SK-N-SH (cell line): ENCODE results near the gene RECK. TPM values are rescaled to one million over a fixed set of nuclear protein-coding genes. Genes with fewer than 3 reads are reported as not detected.

Source experiments
- CTCF ChIA-PET: fragments of 300-600, 350-600 bp; formaldehyde crosslinking; extraction: SDS; loops from one replicate; lab custom pipeline; 2021; lab: Yijun Ruan, JAX
- POLR2A ChIA-PET: fragments of 350-600 bp; sonication (Branson Sonifier 250); formaldehyde crosslinking; extraction: SDS; loops from one replicate; lab custom pipeline; 2020; ENCODE audit warnings: antibody characterized with exemption, inconsistent platforms; lab: Yijun Ruan, JAX
- DNase-seq: peaks from one replicate; pipeline ENCODE4 v3.0.0; 2012
- H2AFZ ChIP-seq: fragments of 200-600 bp; sonication (generic); 2 replicates; pipeline ENCODE4 v1.8.1; 2016; ENCODE audit warnings: antibody characterized with exemption, mild to moderate bottlenecking, low read depth
- H3F3A ChIP-seq: fragments of 200-600 bp; sonication (generic); replicated peaks from 2 replicates; pipeline ENCODE3; 2016; ENCODE audit warnings: antibody characterized with exemption, mild to moderate bottlenecking; ENCODE audit not compliant: insufficient read depth
- H3K27ac ChIP-seq, 2 experiments: fragments of 200-500 bp in 1 of 2; fragments of 200-600 bp in 1 of 2; sonication (Bioruptor generic) in 1 of 2; sonication (generic), shearing (Covaris generic) in 1 of 2; 2 replicates each; pipeline versions ENCODE4 v1.5.1 to v1.6.1; 2014 to 2016; ENCODE audit warnings: low read depth in 2 of 2, inconsistent platforms in 1 of 2, low read length in 1 of 2, mild to moderate bottlenecking in 1 of 2, mixed read lengths in 1 of 2
- H3K27me3 ChIP-seq: fragments of 200-600 bp; sonication (generic), shearing (Covaris generic); 2 replicates; pipeline ENCODE4 v1.6.1; 2016; ENCODE audit warnings: mixed run types; ENCODE audit not compliant: insufficient read depth
- H3K36me3 ChIP-seq, 2 experiments: fragments of 200-500 bp in 1 of 2; fragments of 200-600 bp in 1 of 2; sonication (Bioruptor generic) in 1 of 2; sonication (generic) in 1 of 2; replicated peaks in 1 of 2; 2 replicates each; pipeline versions ENCODE3 to v1.5.1; 2014 to 2016; ENCODE audit warnings: low read length in 1 of 2, mild to moderate bottlenecking in 1 of 2; ENCODE audit not compliant: insufficient read depth in 2 of 2, control insufficient read depth in 1 of 2
- H3K4me1 ChIP-seq, 2 experiments: fragments of 200-500 bp in 1 of 2; fragments of 200-600 bp in 1 of 2; sonication (Bioruptor generic) in 1 of 2; sonication (generic), shearing (Covaris generic) in 1 of 2; 2 replicates each; pipeline versions ENCODE4 v1.5.1 to v1.6.1; 2014 to 2016; ENCODE audit warnings: low read depth in 1 of 2, low read length in 1 of 2, mixed run types in 1 of 2; ENCODE audit not compliant: insufficient read depth in 2 of 2, control insufficient read depth in 1 of 2
- H3K4me2 ChIP-seq: fragments of 200-600 bp; sonication (generic), shearing (Covaris generic); 2 replicates; pipeline ENCODE4 v1.6.1; 2017; ENCODE audit warnings: mixed run types
- H3K4me3 ChIP-seq, 2 experiments: fragments of 200-500 bp in 1 of 2; fragments of 200-600 bp in 1 of 2; sonication (Bioruptor generic) in 1 of 2; sonication (generic), shearing (Covaris generic) in 1 of 2; 2 replicates each; pipeline versions ENCODE4 v1.5.1 to v1.8.1; 2014 to 2016; ENCODE audit warnings: low read depth in 2 of 2, inconsistent platforms in 1 of 2, low read length in 1 of 2, mild to moderate bottlenecking in 1 of 2, mixed read lengths in 1 of 2, moderate library complexity in 1 of 2
- H3K79me2 ChIP-seq: fragments of 200-600 bp; sonication (generic); 2 replicates; pipeline ENCODE4 v1.8.1; 2017; ENCODE audit warnings: mild to moderate bottlenecking; ENCODE audit not compliant: insufficient read depth
- H3K9ac ChIP-seq: fragments of 200-600 bp; sonication (generic); 2 replicates; pipeline ENCODE4 v1.6.1; 2017; ENCODE audit warnings: mixed run types
- H3K9me2 ChIP-seq: fragments of 200-600 bp; sonication (generic); 2 replicates; pipeline ENCODE4 v1.6.1; 2017; ENCODE audit warnings: mixed run types
- H3K9me3 ChIP-seq: fragments of 200-600 bp; sonication (generic); 2 replicates; pipeline ENCODE4 v1.6.1; 2017; ENCODE audit warnings: mixed run types, mild to moderate bottlenecking, moderate library complexity
- H4K20me1 ChIP-seq: fragments of 200-600 bp; sonication (generic); 2 replicates; pipeline ENCODE4 v1.6.1; 2017; ENCODE audit warnings: mild to moderate bottlenecking, mixed run types; ENCODE audit not compliant: insufficient read depth
- ELF1 ChIP-seq: IDR thresholded peaks from 2 replicates; pipeline ENCODE4 v1.4.0; 2012
- EP300 ChIP-seq, 2 experiments: IDR thresholded peaks; 2 replicates each; pipeline versions ENCODE4 v1.4.0 to v1.6.1; 2012; ENCODE audit warnings: borderline replicate concordance in 1 of 2, low read depth in 1 of 2, low read length in 1 of 2
- EZH2phosphoT487 ChIP-seq: fragments of 200-600 bp; sonication (generic); IDR thresholded peaks from 2 replicates; pipeline ENCODE4 v1.6.1; 2017; ENCODE audit warnings: low read depth, mixed run types, mild to moderate bottlenecking, antibody characterized with exemption, moderate library complexity, borderline replicate concordance
- FOSL2 ChIP-seq: IDR thresholded peaks from 2 replicates; pipeline ENCODE4 v1.4.0; 2012; ENCODE audit warnings: low read depth, mild to moderate bottlenecking, moderate library complexity, borderline replicate concordance
- GABPA ChIP-seq: IDR thresholded peaks from 2 replicates; pipeline ENCODE4 v1.4.0; 2012; ENCODE audit warnings: low read depth, mild to moderate bottlenecking
- GATA2 ChIP-seq: sonication (generic); formaldehyde crosslinking; IDR thresholded peaks from 2 replicates; pipeline ENCODE4 v1.5.0; 2020; ENCODE audit warnings: mild to moderate bottlenecking, missing genetic modification reagents
- MEF2A ChIP-seq: IDR thresholded peaks from 2 replicates; pipeline ENCODE4 v1.4.0; 2012; ENCODE audit warnings: low read depth, borderline replicate concordance
- MXI1 ChIP-seq: IDR thresholded peaks from 2 replicates; pipeline ENCODE4 v1.6.1; 2012; ENCODE audit warnings: mild to moderate bottlenecking, low read depth, low read length, improper control_type of control experiment
- NRF1 ChIP-seq: IDR thresholded peaks from 2 replicates; pipeline ENCODE4 v1.6.1; 2012; ENCODE audit warnings: low read depth, mild to moderate bottlenecking, low read length
- POLR2AphosphoS5 ChIP-seq: IDR thresholded peaks from 2 replicates; pipeline ENCODE4 v1.6.1; 2012; ENCODE audit warnings: low read depth, low read length
- RAD21 ChIP-seq: IDR thresholded peaks from 2 replicates; pipeline ENCODE4 v1.6.1; 2012; ENCODE audit warnings: mild to moderate bottlenecking, low read length
- RFX5 ChIP-seq: IDR thresholded peaks from 2 replicates; pipeline ENCODE4 v1.6.1; 2012; ENCODE audit warnings: mild to moderate bottlenecking, improper control_type of control experiment, low read length
- TAF1 ChIP-seq: IDR thresholded peaks from 2 replicates; pipeline ENCODE4 v1.6.1; 2012; ENCODE audit warnings: low read depth, mild to moderate bottlenecking, low read length, moderate library complexity, borderline replicate concordance
- TCF12 ChIP-seq: IDR thresholded peaks from 2 replicates; pipeline ENCODE4 v1.4.0; 2012
- TEAD4 ChIP-seq: IDR thresholded peaks from 2 replicates; pipeline ENCODE4 v1.4.0; 2012; ENCODE audit warnings: mild to moderate bottlenecking, borderline replicate concordance; ENCODE audit not compliant: insufficient read depth
- USF2 ChIP-seq: fragments of 150-350 bp; IDR thresholded peaks from 2 replicates; pipeline ENCODE4 v1.6.1; 2017; ENCODE audit warnings: antibody characterized with exemption, low read length, low read depth, borderline replicate concordance
- YY1 ChIP-seq: IDR thresholded peaks from 2 replicates; pipeline ENCODE4 v1.4.0; 2012; ENCODE audit warnings: low read depth, mild to moderate bottlenecking
- WGBS: methylation state at CpG from one replicate; pipeline ENCODE4 v1.1.6; 2017; ENCODE audit warnings: low lambda C conversion rate; 5-methylcytosine and 5-hydroxymethylcytosine counted together
- polyA plus RNA-seq, 3 experiments: library from polyadenylated mRNA; depleted of rRNA; stranded (reverse); fragments of >200 nt; gene quantifications; 2 replicates each; pipeline ENCODE4 v1.2.3, GENCODE V29; 2012
- TF ChIP-seq, protein P1 (sequence below): fragments of 150-350 bp; IDR thresholded peaks from 2 replicates; pipeline ENCODE4 v1.6.1; 2016; ENCODE audit warnings: mild to moderate bottlenecking, low read depth, low read length
- TF ChIP-seq, protein P2 (sequence below): IDR thresholded peaks from 2 replicates; pipeline ENCODE4 v1.4.0; 2012; ENCODE audit warnings: low read depth, borderline replicate concordance

RECK gene
- polyA plus RNA-seq, 1 of the 3 experiments (the other 2 are of a cell fraction): 22.8 TPM

DNA sequence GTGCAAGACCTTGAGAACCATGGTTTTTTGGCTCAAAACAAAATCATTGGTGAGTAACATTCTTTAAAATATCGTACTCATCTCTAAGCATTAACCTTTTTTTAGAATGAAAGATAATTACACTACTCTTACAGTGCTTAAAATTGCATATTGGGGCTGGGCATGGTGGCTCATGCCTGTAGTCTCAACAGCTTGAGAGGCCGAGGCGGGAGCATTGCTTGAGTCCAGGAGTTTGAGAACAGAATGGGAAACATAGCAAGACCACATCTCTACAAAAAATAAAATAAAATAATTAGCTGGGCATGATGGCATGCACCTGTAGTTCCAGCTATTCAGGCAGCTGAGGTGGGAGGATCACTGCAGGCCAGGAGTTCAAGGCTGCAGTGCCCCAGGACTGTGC, 2.9 kb upstream of the RECK start:
- H3K27ac ChIP-seq: no peak overlapping the region
- WGBS: 91% methylated on average over 3 of the region's 3 CpGs
- H3K79me2 ChIP-seq: peaks cover 20% of the 10 kb centered on the region
- H2AFZ ChIP-seq: no peak overlapping the region
- H3K36me3 ChIP-seq: no peaks in the 10 kb centered on the region
- no peaks in the 10 kb centered on the region for H3K9me2 ChIP-seq
- POLR2A ChIA-PET: no interaction called here
- no peak overlapping the region for H3K9ac ChIP-seq
- no peaks in the 10 kb centered on the region for H3K27me3 ChIP-seq
- no peak for DNase-seq
- TF ChIP-seq RAD21: no peak
- TF ChIP-seq TAF1: no peak
- no peak for TF ChIP-seq RFX5
- TF ChIP-seq, all 33 proteins: peak for 0
- H3K4me3 ChIP-seq: no peak overlapping the region
- CTCF ChIA-PET: interaction anchor here (0.9 to 5.5 kb wide), 2 partner anchors 10 to 25 kb away, joined by 4 to 38 read pairs; no protein-coding TSS in a partner anchor
- H3K4me1 ChIP-seq: peaks cover 3 to 24% of the 10 kb centered on the region in 2 experiments
- no peaks in the 10 kb centered on the region for H4K20me1 ChIP-seq
- H3K9me3 ChIP-seq: no peaks in the 10 kb centered on the region
- H3K4me2 ChIP-seq: no peak overlapping the region
- H3F3A ChIP-seq: peaks cover 35% of the 10 kb centered on the region

GRCh38 chr9:36034234-36034633, 2.5 kb upstream of the RECK start:
- Histone ChIP-seq H4K20me1 (no peaks in the 10 kb centered on the region), H3K9ac (no peak overlapping the region), H3K27me3 (no peaks in the 10 kb centered on the region), H3K9me2 (no peaks in the 10 kb centered on the region), H3F3A (peaks cover 35% of the 10 kb centered on the region), H2AFZ (no peak overlapping the region), H3K4me1 (peaks cover 3 to 21% of the 10 kb centered on the region in 2 experiments), H3K4me2 (no peak overlapping the region), H3K27ac (no peak overlapping the region), H3K79me2 (peaks cover 25% of the 10 kb centered on the region), H3K4me3 (no peak overlapping the region), H3K9me3 (no peaks in the 10 kb centered on the region), H3K36me3 (no peaks in the 10 kb centered on the region)
- WGBS: 87% methylated on average over 5 of the region's 5 CpGs
- TF ChIP-seq TEAD4: no peak
- TF ChIP-seq NRF1: no peak
- no peak for TF ChIP-seq MEF2A
- TF ChIP-seq GATA2 (CRISPR knock-in tag): no peak
- TF ChIP-seq, protein P1, sequence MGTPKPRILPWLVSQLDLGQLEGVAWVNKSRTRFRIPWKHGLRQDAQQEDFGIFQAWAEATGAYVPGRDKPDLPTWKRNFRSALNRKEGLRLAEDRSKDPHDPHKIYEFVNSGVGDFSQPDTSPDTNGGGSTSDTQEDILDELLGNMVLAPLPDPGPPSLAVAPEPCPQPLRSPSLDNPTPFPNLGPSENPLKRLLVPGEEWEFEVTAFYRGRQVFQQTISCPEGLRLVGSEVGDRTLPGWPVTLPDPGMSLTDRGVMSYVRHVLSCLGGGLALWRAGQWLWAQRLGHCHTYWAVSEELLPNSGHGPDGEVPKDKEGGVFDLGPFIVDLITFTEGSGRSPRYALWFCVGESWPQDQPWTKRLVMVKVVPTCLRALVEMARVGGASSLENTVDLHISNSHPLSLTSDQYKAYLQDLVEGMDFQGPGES: no peak
- no peak for TF ChIP-seq EZH2phosphoT487
- no peak for TF ChIP-seq YY1
- TF ChIP-seq GABPA: no peak
- TF ChIP-seq, protein P2, sequence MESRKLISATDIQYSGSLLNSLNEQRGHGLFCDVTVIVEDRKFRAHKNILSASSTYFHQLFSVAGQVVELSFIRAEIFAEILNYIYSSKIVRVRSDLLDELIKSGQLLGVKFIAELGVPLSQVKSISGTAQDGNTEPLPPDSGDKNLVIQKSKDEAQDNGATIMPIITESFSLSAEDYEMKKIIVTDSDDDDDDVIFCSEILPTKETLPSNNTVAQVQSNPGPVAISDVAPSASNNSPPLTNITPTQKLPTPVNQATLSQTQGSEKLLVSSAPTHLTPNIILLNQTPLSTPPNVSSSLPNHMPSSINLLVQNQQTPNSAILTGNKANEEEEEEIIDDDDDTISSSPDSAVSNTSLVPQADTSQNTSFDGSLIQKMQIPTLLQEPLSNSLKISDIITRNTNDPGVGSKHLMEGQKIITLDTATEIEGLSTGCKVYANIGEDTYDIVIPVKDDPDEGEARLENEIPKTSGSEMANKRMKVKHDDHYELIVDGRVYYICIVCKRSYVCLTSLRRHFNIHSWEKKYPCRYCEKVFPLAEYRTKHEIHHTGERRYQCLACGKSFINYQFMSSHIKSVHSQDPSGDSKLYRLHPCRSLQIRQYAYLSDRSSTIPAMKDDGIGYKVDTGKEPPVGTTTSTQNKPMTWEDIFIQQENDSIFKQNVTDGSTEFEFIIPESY: no peak
- no peak for TF ChIP-seq POLR2AphosphoS5
- TF ChIP-seq FOSL2: no peak
- no peak for TF ChIP-seq USF2
- no peak for TF ChIP-seq TCF12
- TF ChIP-seq ELF1: no peak
- no peak for TF ChIP-seq EP300 (IDR thresholded peaks at IDR 0.05; ENCODE audit: borderline replicate concordance in 1 of 2, low read depth in 1 of 2, low read length in 1 of 2)
- TF ChIP-seq MXI1: no peak
- TF ChIP-seq RAD21: no peak
- no peak for DNase-seq
- POLR2A ChIA-PET: no interaction called here
- CTCF ChIA-PET: interaction anchor here (0.9 to 5.5 kb wide), 2 partner anchors 10 to 26 kb away, joined by 4 to 38 read pairs; no protein-coding TSS in a partner anchor
